GM19099 (cell line): ENCODE results near the gene FNDC10.

Experiments
- POLR2A ChIP-seq: IDR thresholded peaks from 3 replicates; pipeline ENCODE4 v1.6.1; 2011; ENCODE audit warnings: low read depth; ENCODE audit not compliant: insufficient read length; ENCODE audit errors: extremely low read depth

Gene FNDC10

GRCh38 chr1:1616045-1616790, 16.3 kb upstream of the FNDC10 start:
- TF ChIP-seq POLR2A = no peak

GRCh38 chr1:1615256-1616044, 15.5 kb upstream of the FNDC10 start, which contains the start of gene MIB2:
Gene MIB2 (plus strand): TSS chr1:1615500. CDS start chr1:1623453, 7,953 bp downstream.
- TF ChIP-seq POLR2A = peak; percentile 81

- no peak for TF ChIP-seq POLR2A
Measured at GRCh38 chr1:1614954-1615255, 15.0 kb upstream of the FNDC10 start.

GRCh38 chr1:1614204-1614953, 14.4 kb upstream of the FNDC10 start:
- no peak for TF ChIP-seq POLR2A

- no peak for TF ChIP-seq POLR2A
Measured at GRCh38 chr1:1613509-1614082, 13.7 kb upstream of the FNDC10 start.

- TF ChIP-seq POLR2A = no peak
Measured at GRCh38 chr1:1612104-1612400, 12.1 kb upstream of the FNDC10 start.

- no peak for TF ChIP-seq POLR2A
Measured at GRCh38 chr1:1610796-1611195, 10.9 kb upstream of the FNDC10 start.

GRCh38 chr1:1609822-1610485, 10.0 kb upstream of the FNDC10 start:
- TF ChIP-seq POLR2A = no peak

GRCh38 chr1:1606232-1606631, 6.3 kb upstream of the FNDC10 start:
- no peak for TF ChIP-seq POLR2A

- no peak for TF ChIP-seq POLR2A
Measured at GRCh38 chr1:1605724-1606123, 5.8 kb upstream of the FNDC10 start.

- no peak for TF ChIP-seq POLR2A
Measured at GRCh38 chr1:1605034-1605591, 5.2 kb upstream of the FNDC10 start.

GRCh38 chr1:1604374-1605033, 4.6 kb upstream of the FNDC10 start:
- no peak for TF ChIP-seq POLR2A

- no peak for TF ChIP-seq POLR2A
Measured at GRCh38 chr1:1603671-1604373, 3.9 kb upstream of the FNDC10 start.
